Activated CD4-positive, alpha-beta T cell treated with anti-CD3 and anti-CD28 coated beads, Interleukin-2, amount 50 U/mL, for 16 hours (primary cell): Measurements from ENCODE around the gene RTP2.
"Not testable (repeated sequence)": the region's sequence is repeated elsewhere in the genome, so short reads cannot be mapped to it uniquely, and the experiment has no call there.

Experiments
- DNase-seq: peaks from one replicate; pipeline ENCODE4 v3.0.0-alpha.2; 2020

RTP2 gene

DNA sequence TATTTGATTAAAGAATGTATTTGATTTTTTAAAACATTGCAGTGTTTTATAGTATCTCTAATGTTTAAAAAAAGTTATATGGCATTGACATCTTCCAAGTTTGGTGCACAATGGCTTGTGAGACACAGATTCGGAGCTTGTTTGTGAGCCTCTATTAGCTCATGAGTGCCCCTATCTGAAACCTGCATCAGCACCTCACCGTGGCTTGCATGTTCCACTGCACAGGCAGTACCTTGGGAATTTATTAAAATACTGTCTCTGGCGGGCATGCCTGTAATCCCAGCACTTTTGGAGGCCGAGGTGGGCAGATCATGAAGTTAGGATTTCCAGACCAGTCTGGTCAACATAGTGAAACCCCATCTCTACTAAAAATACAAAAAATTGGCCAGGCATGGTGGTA is 6.8 kb upstream of the RTP2 start:
- DNase-seq, result no peak

DNA sequence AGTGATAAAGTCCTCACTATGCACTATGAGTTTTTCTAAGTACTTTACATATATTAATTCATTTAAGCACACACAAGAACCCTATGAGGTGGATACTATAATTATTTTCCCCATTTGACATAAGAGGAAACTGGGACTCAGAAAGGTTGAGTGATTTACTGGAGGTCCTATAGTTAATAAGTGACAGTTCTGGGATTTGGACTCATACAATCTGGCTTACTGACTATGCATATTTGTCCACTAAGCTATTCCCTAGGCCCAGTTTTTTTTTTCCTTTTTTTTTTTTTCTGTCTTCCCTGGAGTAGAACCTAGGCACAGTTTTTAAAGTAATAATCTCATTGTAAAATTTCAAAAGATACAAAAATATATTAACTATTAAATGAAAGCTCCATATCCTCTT is 6.3 kb upstream of the RTP2 start:
- DNase-seq, result no peak

DNA sequence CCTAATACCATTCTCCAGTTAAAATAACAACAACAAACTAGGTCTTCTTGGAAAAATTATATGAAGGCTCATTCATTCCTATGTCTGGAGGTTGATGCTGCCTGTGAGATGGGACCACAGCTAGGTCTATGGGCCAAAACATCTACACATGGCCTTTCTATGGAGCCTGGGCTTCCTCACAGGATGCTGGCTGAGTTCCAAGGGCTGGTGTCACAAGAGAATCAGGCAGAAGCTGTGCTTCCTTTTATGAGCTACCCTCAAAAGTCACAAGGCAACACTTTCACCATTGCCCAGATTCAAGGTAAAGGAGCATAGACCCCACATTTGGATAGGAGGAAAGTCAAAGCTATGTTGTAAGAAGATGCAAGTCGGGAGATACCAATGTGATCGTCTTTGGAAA is 4.6 kb upstream of the RTP2 start:
- DNase-seq, result no peak

DNA sequence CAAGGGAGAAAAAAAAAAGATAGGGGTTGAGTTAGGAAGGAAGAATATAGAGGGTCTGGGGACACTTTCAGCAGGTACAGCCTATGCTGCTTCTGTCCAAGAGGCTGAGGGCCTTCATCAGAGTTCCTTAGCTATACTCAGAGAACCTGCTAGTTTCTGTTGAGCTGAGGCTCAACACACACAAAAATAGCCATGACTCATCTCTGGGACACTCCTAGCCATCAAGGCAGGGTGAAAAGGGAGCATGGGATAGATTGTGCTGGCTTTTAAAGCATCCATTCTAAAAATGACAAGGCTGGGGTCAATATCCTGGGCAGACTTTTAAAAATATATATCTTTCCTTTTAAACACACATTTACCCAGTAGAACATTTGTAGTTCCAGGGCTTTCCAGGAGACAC is 2.8 kb upstream of the RTP2 start:
- DNase-seq, result no peak

GRCh38 chr3:187700249-187700648 is 2.1 kb downstream of the RTP2 start:
- no peak for DNase-seq

DNA sequence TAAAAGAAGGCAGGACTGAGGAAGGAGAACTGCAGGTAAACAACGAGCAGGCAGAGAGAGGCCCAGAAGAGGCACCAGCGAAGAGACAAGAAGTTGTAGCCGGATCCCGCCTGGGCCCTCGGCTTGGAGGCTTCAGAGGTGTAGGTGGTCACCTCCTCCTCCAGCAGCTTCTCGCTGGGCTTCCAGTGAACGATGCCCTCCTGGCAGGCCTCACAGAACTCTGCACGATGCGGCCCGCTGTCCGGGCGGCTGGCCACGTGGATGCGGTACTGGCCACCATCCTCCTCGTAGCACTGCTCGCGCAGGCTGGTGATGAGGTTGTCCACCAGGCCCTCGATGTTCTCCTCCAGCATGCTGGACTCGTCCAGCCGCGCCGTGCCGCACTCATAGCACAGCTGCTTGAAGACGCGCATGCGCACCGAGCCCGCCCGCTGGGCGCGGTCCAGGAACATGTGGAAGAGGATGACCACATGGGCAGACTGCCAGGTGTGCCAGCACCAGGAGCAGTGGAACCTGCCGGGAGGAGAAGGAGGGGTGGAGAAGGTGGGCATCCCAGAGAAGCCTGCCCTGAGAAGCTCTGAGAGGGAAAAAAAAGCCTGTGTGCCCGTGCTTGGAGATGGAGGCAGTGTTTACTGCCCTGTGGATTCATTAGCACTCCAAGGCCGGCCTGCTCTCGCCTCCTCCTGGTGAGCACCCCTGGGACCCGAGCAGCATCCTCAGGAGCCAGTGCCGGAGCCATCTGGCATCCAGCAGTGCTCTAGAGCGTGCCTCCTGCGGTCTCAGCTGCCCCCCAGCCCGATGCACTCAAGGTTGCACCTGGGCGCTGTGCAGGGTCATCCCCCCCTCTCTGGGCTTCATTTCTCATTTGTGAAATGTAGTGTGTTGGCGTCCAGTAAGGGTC is 3.6 kb downstream of the RTP2 start:
- DNase-seq, result no peak

- DNase-seq, result no peak
Observed at GRCh38 chr3:187696021-187696420, 6.3 kb downstream of the RTP2 start.

DNA sequence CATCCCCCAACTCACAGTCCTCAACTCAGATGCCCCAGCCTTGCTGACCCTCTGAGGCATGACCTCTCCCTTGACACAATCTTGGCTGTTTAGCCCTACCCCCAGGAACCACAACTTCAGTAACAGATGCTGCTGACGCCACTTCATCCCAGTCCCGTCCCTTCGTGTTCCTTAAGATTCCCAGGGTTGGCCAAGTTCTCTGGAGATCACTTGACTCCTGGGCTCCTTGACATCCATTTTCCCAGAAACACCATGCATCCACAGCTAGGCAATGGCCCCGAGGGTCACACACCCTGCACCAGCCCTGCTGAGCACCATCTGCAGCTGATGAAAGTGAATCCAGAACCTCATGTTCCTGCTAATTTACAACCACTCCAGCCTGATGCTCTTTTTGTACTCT is 6.9 kb downstream of the RTP2 start:
- DNase-seq, result no peak

DNA sequence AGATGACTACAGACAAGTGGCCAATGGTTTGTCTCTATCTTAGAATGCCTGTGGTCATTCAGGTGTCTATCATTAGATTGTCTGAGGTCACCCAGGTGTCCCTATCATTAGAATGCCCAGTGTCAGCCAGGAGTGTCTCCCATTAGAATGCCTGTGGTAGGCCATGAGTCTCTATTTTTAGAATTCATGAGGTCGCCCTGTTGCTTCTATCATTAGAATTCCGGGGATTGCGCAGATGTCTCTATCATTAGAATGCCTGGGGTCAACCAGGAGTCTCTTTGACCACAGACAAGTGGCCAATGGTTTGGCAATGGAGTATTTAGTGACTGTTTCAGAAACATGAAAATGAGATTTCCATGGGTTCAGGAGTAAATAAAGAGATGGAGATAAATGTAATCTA is 7.6 kb downstream of the RTP2 start:
- no peak for DNase-seq

- DNase-seq, result no peak
Observed at GRCh38 chr3:187693431-187693830, 8.9 kb downstream of the RTP2 start.

- no peak for DNase-seq
Observed at GRCh38 chr3:187689984-187690383, 12.4 kb downstream of the RTP2 start.

GRCh38 chr3:187686621-187687273 is 15.6 kb downstream of the RTP2 start:
- no peak for DNase-seq

DNA sequence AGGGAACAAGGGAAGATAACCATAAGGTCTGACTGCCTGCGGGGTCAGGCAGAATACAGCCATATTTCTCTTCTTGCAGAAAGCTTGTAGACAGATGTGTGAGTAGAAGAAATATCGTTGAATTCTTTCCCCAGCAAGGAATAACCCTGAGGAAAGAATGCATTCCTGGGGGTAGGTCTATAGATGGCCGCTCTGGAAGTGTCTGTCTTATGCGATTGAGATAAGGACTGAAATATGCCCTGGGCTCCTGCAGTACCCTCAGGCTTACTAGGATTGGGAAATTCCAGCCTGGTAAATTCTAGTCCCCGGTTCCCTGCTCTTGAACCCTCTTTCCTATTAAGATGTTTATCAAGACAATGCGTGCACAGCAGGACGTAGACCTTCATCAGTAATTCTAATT is 16.4 kb downstream of the RTP2 start:
- no peak for DNase-seq

- DNase-seq, result peak; percentile 39
Observed at GRCh38 chr3:187684880-187685279, 17.5 kb downstream of the RTP2 start.

- no peak for DNase-seq
Observed at GRCh38 chr3:187684444-187684843, 17.9 kb downstream of the RTP2 start.

- not testable (repeated sequence) for DNase-seq
Observed at GRCh38 chr3:187681756-187682155, 20.6 kb downstream of the RTP2 start.

- peak; percentile 67 for DNase-seq
Observed at GRCh38 chr3:187679638-187680396, 22.5 kb downstream of the RTP2 start.

DNA sequence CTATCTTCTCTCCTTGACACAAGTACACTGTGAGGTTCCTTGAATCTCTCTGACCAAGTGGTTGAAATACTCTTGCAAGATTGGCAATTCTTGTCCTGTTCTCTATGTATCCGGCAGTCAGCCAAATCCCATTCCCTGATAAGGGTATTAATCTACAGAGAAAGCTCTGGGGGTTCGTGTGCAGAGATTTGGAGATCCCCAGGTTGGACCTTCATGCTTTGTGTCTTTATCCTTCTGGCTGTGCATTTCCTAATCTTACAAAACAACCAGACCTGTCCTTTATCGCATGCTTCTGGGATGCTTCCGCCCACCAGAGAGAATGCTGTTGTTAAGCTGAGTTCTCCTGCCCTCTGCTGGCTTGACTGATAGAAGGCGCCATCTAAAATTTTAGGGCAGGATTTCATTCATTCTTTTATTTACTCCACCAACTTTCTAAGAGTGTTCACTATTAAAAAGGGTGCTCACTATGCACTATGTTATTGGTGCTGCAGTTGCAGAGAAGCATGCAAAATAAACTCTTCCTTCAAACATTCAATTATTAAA is 23.6 kb downstream of the RTP2 start:
- peak; percentile 48 for DNase-seq

DNA sequence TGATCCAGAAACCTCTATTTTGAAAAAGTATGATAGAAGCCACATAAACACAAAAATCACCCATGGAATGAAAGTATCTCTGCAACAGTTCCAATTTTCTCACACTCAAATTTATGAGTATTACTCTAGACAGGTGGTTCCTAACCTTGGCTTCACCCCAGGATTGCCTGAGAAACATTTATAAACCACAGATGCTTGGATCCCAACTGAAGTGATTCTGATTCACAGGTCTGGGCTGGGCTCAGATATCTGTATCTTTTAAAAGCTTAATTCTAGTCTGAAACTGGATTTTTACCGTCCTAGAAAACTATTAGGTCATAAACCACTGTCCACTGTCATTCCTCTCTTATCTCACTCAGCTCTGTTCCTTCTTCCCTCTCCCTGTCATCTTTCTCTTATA is 24.8 kb downstream of the RTP2 start:
- no peak for DNase-seq

DNA sequence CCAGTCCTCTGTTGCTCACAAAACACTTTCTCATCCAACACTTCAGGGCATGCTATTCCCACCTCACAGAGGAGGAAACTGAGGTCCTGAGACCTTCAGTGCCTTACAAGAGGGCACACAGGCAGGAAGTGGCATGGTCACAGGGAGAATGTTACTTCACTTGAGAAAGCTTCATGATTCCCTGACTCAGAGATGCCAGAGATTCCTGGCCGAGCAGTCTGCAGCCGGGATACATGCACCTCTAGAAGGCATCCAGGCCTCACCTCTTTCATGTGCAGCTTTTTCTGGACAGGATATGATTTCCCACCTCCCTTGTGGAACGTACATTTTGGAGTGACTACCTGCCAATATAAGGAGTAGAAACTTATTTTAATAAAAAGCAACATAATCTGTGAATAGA is 29.3 kb downstream of the RTP2 start:
- no peak for DNase-seq

- DNase-seq, result peak; percentile 26
Observed at GRCh38 chr3:187669675-187670504, 32.5 kb downstream of the RTP2 start, which contains the start of gene SST. SST (minus strand) TSS chr3:187670394; CDS start chr3:187670291, 103 bp downstream.

DNA sequence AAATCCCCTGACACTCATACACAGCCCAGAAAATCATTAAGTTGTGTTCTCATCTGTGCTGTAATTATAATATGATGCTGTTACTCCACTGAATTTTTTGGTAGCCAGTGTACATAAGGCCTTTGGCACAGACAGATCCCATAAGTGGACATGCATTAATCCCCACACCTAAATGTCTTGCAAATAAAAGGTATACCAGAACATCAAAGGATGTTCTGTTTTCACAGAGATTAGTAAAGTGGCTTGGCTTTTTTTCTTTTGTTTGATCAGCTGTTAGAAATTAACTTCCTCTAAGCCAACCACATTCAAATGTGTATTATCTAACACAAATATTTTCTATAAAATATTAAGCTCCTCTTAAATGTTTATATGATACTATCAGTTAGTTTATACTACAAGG is 34.8 kb downstream of the RTP2 start:
- DNase-seq, result no peak
